HG03095 (cell line): ENCODE data around the gene TBC1D22A.

Source experiments
- ATAC-seq: cut with Tn5 transposase; IDR thresholded peaks from one replicate; pipeline ENCODE4 v1.9.1; 2021; ENCODE audit warnings: moderate library complexity; ENCODE audit not compliant: unreplicated experiment

The TBC1D22A gene

GRCh38 chr22:46854125-46854870, 91.8 kb downstream of the TBC1D22A start:
- ATAC-seq, result no peak

GRCh38 chr22:46855681-46856080, 93.2 kb downstream of the TBC1D22A start:
- ATAC-seq, result no peak

- no peak for ATAC-seq
Measured at GRCh38 chr22:46856661-46857060, 94.2 kb downstream of the TBC1D22A start.

GRCh38 chr22:46857142-46857884, 94.9 kb downstream of the TBC1D22A start:
- ATAC-seq, result no peak

- no peak for ATAC-seq
Measured at GRCh38 chr22:46857885-46858143, 95.4 kb downstream of the TBC1D22A start.

- no peak for ATAC-seq
Measured at GRCh38 chr22:46858181-46858771, 95.8 kb downstream of the TBC1D22A start.

- ATAC-seq, result no peak
Measured at GRCh38 chr22:46860562-46860961, 98.1 kb downstream of the TBC1D22A start.

GRCh38 chr22:46861468-46862367, 99.3 kb downstream of the TBC1D22A start:
- no peak for ATAC-seq

GRCh38 chr22:46862418-46863324, 100.2 kb downstream of the TBC1D22A start:
- ATAC-seq, result no peak

GRCh38 chr22:46863794-46864193, 101.3 kb downstream of the TBC1D22A start:
- ATAC-seq, result no peak

- no peak for ATAC-seq
Measured at GRCh38 chr22:46864314-46865051, 102.0 kb downstream of the TBC1D22A start.

- no peak for ATAC-seq
Measured at GRCh38 chr22:46865052-46865434, 102.6 kb downstream of the TBC1D22A start.

GRCh38 chr22:46865642-46866041, 103.2 kb downstream of the TBC1D22A start:
- ATAC-seq, result no peak

GRCh38 chr22:46866591-46866990, 104.1 kb downstream of the TBC1D22A start:
- no peak for ATAC-seq

- no peak for ATAC-seq
Measured at GRCh38 chr22:46867106-46867505, 104.7 kb downstream of the TBC1D22A start.

GRCh38 chr22:46869329-46869728, 106.9 kb downstream of the TBC1D22A start:
- no peak for ATAC-seq

GRCh38 chr22:46869831-46870441, 107.5 kb downstream of the TBC1D22A start:
- no peak for ATAC-seq

- ATAC-seq, result no peak
Measured at GRCh38 chr22:46871826-46872225, 109.4 kb downstream of the TBC1D22A start.

GRCh38 chr22:46875089-46875488, 112.6 kb downstream of the TBC1D22A start:
- no peak for ATAC-seq
